ENCODE results near the gene KDSR. TPM values are rescaled to one million over a fixed set of nuclear protein-coding genes. Genes with fewer than 3 reads are reported as not detected.

KDSR gene
- total RNA-seq, 1 donor from 2014 or later: 12.2 TPM

GRCh38 chr18:63283305-63284094 is 83.5 kb downstream of the KDSR start:
- DNase-seq: no peak

- no peak for DNase-seq
Measured at GRCh38 chr18:63282793-63283192, 84.2 kb downstream of the KDSR start.

Other genes starting within 250 kb of the KDSR start
- gene BCL2, start 47.4 kb downstream of the KDSR start, total RNA-seq: 30.6 TPM
- gene VPS4B, start 55.3 kb upstream of the KDSR start, total RNA-seq: 41.0 TPM
- not detected for gene SERPINB5, start 109.8 kb upstream of the KDSR start, total RNA-seq
- not detected for gene SERPINB12, start 175.2 kb upstream of the KDSR start, total RNA-seq
- gene SERPINB13, start 220.1 kb upstream of the KDSR start, total RNA-seq: not detected